Small intestine (tissue), 7 donors: ENCODE measurements around the gene ING4. TPM values are rescaled to one million over a fixed set of nuclear protein-coding genes. Genes with fewer than 3 reads are reported as not detected.
A peak's percentile ranks its signal among the peaks of the same experiment; 100 is the strongest.

Experiments used
- DNase-seq, 2 donors: peaks; one replicate each; pipeline versions ENCODE4 v3.0.0 to v3.0.0-alpha.2; 2013
- FAIRE-seq: peaks from 2 replicates; lab custom pipeline; 2012; peaks lifted over from hg19 to GRCh38; lab: Jason Lieb, UNC
- H3K27ac ChIP-seq, 3 donors: one replicate each; pipeline ENCODE4 v1.5.1; 2013; ENCODE audit warnings: low read length in 2 of 3, mild to moderate bottlenecking in 2 of 3, control low read depth in 1 of 3, inconsistent platforms in 1 of 3, low read depth in 1 of 3, moderate library complexity in 1 of 3
- H3K27me3 ChIP-seq, 3 donors: one replicate each; pipeline ENCODE4 v1.6.1; 2013; ENCODE audit warnings: low read length in 3 of 3, inconsistent platforms in 1 of 3; ENCODE audit not compliant: control insufficient read depth in 3 of 3, insufficient read depth in 3 of 3
- H3K36me3 ChIP-seq, 3 donors: one replicate each; pipeline ENCODE4 v1.6.1; 2013; ENCODE audit warnings: low read length in 3 of 3, inconsistent platforms in 1 of 3, low read depth in 1 of 3, mild to moderate bottlenecking in 1 of 3, moderate library complexity in 1 of 3; ENCODE audit not compliant: control insufficient read depth in 3 of 3, insufficient read depth in 2 of 3
- H3K4me1 ChIP-seq, 3 donors: one replicate each; pipeline ENCODE4 v1.6.1; 2013; ENCODE audit warnings: low read length in 2 of 3, inconsistent platforms in 1 of 3, low read depth in 1 of 3, mild to moderate bottlenecking in 1 of 3, moderate library complexity in 1 of 3; ENCODE audit not compliant: control insufficient read depth in 3 of 3, insufficient read depth in 2 of 3
- H3K4me3 ChIP-seq, 3 donors: one replicate each; pipeline ENCODE4 v1.5.1; 2013; ENCODE audit warnings: low read length in 3 of 3, control low read depth in 1 of 3, inconsistent platforms in 1 of 3, low read depth in 1 of 3, mild to moderate bottlenecking in 1 of 3, moderate library complexity in 1 of 3
- H3K9me3 ChIP-seq, 2 donors: one replicate each; pipeline ENCODE4 v1.6.1; 2013; ENCODE audit warnings: low read depth in 1 of 2, low read length in 1 of 2; ENCODE audit not compliant: control insufficient read depth in 2 of 2, insufficient read depth in 1 of 2
- WGBS, 3 donors: extraction: QIAGEN DNeasy Blood & Tissue Kit; methylation state at CpG; one replicate each; pipeline ENCODE4 v1.1.7; 2013; 5-methylcytosine and 5-hydroxymethylcytosine counted together
- polyA plus RNA-seq, 4 donors: library from polyadenylated mRNA; stranded (reverse) in 3 of 4; unstranded in 1 of 4; fragments of 200-250 nt in 3 of 4; fragments of 120-200 nt in 1 of 4; gene quantifications; one replicate each; pipeline versions ENCODE4 v1.2.1 to v1.2.3, GENCODE V29; 2013
- donor health status: healthy with polysubstance abuse.
- donor health status: control.
- donor health status: control.
- donor health status: Bipolar disorder and iron deficiency.
- donor health status: healthy.

The ING4 gene
- polyA plus RNA-seq, 4 donors = 29.3 to 61.0 (median 30.5) TPM

GRCh38 chr12:6672143-6672542 lies 9.2 kb upstream of the ING4 start:
- Histone ChIP-seq H3K36me3 (peaks cover 45 to 67% (median 52%) of the 10 kb centered on the region in 3 donors), H3K9me3 (no peaks in the 10 kb centered on the region), H3K4me3 (no peak overlapping the region), H3K27me3 (no peaks in the 10 kb centered on the region), H3K4me1 (no peaks in the 10 kb centered on the region), H3K27ac (no peak overlapping the region)
- DNase-seq = no peak
- 90 to 92% (median 92%) methylated on average over 17 to 18 of the region's 18 CpGs for WGBS, 3 donors
- FAIRE-seq = no peak

GRCh38 chr12:6667559-6668210 lies 4.8 kb upstream of the ING4 start:
- H3K27me3 ChIP-seq = no peaks in the 10 kb centered on the region
- peaks cover 32 to 57% (median 37%) of the 10 kb centered on the region in 3 donors for H3K36me3 ChIP-seq
- H3K9me3 ChIP-seq = no peaks in the 10 kb centered on the region
- DNase-seq (peak; percentile 46 to 54), FAIRE-seq (no peak)
- peaks cover 0 to 4% (median 0%) of the 10 kb centered on the region in 3 donors for H3K4me1 ChIP-seq
- H3K27ac ChIP-seq = no peak overlapping the region
- 64 to 77% (median 76%) methylated on average over 7 to 8 of the region's 8 CpGs for WGBS, 3 donors
- H3K4me3 ChIP-seq = no peak overlapping the region

DNA sequence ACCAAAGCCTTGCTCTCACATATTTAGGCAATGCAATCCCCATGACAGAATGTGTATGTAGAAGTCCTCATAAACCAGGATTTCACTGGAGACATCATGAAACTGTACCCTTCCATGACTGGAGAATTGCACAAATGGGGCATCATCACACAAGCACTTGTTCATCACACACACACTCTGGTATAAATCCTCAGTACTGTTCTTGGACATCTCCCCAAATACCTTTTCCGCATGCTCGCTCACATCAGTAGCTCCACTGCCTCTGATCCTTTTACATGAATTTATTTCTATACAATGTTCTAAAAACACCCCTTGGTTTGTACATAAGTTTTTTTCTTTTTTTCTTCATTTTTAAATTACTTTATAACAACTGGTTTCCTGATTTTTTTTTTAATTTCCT lies 3.3 kb upstream of the ING4 start:
- Histone ChIP-seq H3K27me3 (no peaks in the 10 kb centered on the region), H3K36me3 (peaks cover 17 to 43% (median 25%) of the 10 kb centered on the region in 3 donors)
- no peak for FAIRE-seq

GRCh38 chr12:6664902-6665301 lies 2.0 kb upstream of the ING4 start:
- Histone ChIP-seq H3K27me3 (no peaks in the 10 kb centered on the region), H3K9me3 (no peaks in the 10 kb centered on the region), H3K4me3 (no peak overlapping the region), H3K4me1 (peaks cover 0 to 10% (median 5%) of the 10 kb centered on the region in 3 donors), H3K36me3 (peaks cover 8 to 32% (median 15%) of the 10 kb centered on the region in 3 donors), H3K27ac (no peak overlapping the region)
- no peak for DNase-seq
- no peak for FAIRE-seq
- 82 to 84% (median 83%) methylated on average over 2 of the region's 2 CpGs for WGBS, 3 donors

More for the DNA sequence above, 3.3 kb upstream of the ING4 start:
- Histone ChIP-seq H3K4me3 (no peak overlapping the region), H3K27ac (no peak overlapping the region), H3K9me3 (no peaks in the 10 kb centered on the region), H3K4me1 (peaks cover 0 to 10% (median 5%) of the 10 kb centered on the region in 3 donors)
- 94 to 100% (median 96%) methylated on average over 2 of the region's 2 CpGs for WGBS, 3 donors
- DNase-seq = no peak

DNA sequence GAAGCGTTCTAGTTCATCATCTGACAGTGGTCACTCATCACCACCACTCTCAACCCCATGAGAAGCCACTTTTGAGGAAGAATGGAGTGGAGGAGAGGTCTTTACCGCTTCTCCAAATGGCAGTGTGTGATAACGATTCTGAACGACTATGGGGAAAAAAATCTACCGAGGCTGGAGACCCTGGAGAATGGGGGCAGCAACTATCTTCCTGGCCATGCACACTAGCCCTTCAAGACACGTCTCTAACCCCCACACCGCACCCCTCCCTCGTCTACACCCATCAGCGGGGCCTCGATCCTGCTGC lies 365 bp downstream of the ING4 start:
- Histone ChIP-seq H3K27ac (peak overlapping the region; percentile 34 to 78 (median 65)), H3K9me3 (no peaks in the 10 kb centered on the region), H3K27me3 (no peaks in the 10 kb centered on the region), H3K36me3 (peaks cover under 1 to 31% (median 5%) of the 10 kb centered on the region in 3 donors), H3K4me3 (peak overlapping the region; percentile 58 to 86 (median 78)), H3K4me1 (peaks cover 0 to 10% (median 5%) of the 10 kb centered on the region in 3 donors)
- WGBS, 3 donors = 0 to 1% (median 0%) methylated on average over 10 of the region's 10 CpGs
- FAIRE-seq (no peak), DNase-seq (no peak)

DNA sequence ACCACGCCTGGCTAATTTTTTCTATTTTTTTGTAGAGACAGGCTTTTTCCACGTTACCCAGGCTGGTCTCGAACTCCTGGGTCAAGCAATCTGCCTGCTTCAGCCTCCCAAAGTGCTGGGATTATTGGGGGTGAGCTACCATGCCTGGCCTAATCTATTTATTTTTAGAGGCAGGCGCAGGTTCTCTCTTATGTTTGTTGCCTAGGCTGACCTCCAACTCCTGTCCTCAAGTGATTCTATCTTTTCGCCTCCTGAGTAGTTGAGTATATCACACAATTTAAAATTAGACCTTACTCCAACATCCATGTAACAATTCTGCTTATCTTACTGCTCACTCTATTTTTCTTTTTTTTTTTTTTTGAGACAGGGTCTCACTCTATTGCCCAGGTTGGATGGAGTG lies 8.9 kb downstream of the ING4 start:
- 93 to 97% (median 95%) methylated on average over 5 of the region's 5 CpGs for WGBS, 3 donors
- H3K27ac ChIP-seq = no peak overlapping the region
- H3K9me3 ChIP-seq = no peaks in the 10 kb centered on the region
- FAIRE-seq = no peak
- H3K4me1 ChIP-seq = no peaks in the 10 kb centered on the region
- no peaks in the 10 kb centered on the region for H3K27me3 ChIP-seq
- DNase-seq = no peak
- no peak overlapping the region for H3K4me3 ChIP-seq
- peaks cover 7 to 77% (median 19%) of the 10 kb centered on the region in 3 donors for H3K36me3 ChIP-seq

GRCh38 chr12:6653342-6653741 lies 9.6 kb downstream of the ING4 start:
- WGBS, 3 donors = 95 to 100% (median 100%) methylated on average over 1 of the region's 1 CpG
- no peak for FAIRE-seq
- DNase-seq = no peak
- no peak overlapping the region for H3K27ac ChIP-seq
- H3K36me3 ChIP-seq = peaks cover 7 to 75% (median 19%) of the 10 kb centered on the region in 3 donors
- no peak overlapping the region for H3K4me3 ChIP-seq
- no peaks in the 10 kb centered on the region for H3K27me3 ChIP-seq
- H3K9me3 ChIP-seq = no peaks in the 10 kb centered on the region
- no peaks in the 10 kb centered on the region for H3K4me1 ChIP-seq

DNA sequence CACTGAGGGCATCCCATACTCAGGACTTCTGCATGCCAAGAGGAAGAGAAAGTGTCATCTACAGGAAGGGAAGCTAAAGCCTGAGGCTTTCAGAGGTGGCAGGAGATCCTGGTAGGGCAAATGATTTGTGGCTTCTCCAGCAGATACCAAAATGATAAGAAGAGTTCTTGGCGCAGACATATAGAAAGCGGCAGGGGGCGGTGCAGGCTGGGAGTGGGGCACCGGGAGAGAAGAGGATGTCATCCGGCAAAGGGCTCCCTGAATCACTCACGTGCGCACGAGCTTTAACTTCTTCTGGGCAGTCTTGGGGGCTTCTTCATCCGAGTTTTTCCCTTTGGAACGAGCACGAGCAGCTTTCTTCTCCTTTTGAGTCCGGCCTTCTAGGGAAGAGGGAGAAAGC lies 10.5 kb downstream of the ING4 start:
- H3K4me3 ChIP-seq = no peak overlapping the region
- peaks cover 7 to 73% (median 19%) of the 10 kb centered on the region in 3 donors for H3K36me3 ChIP-seq
- no peaks in the 10 kb centered on the region for H3K9me3 ChIP-seq
- 91 to 94% (median 92%) methylated on average over 11 to 12 of the region's 12 CpGs for WGBS, 3 donors
- no peaks in the 10 kb centered on the region for H3K27me3 ChIP-seq
- FAIRE-seq = no peak
- DNase-seq = no peak
- H3K27ac ChIP-seq = no peak overlapping the region
- H3K4me1 ChIP-seq = no peaks in the 10 kb centered on the region

DNA sequence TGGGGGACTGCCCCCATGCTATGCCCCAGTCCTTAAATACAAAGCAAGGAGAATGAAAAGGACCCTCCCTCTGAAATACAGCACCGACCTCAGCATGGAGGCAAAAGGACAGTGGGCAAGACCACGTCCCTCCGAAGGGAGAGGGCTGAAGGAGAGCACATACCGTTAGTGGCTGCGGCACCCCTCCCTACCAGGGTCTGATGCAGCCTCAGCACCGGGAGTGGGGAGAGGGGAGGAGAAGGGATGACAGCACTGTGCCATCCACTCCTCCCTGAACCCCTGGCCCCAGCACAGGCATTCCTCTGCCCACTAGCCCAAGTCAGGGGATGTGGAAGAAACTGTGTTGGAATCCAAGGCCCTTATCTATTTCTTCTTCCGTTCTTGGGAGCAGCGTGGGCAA lies 12.1 kb downstream of the ING4 start:
- no peak for FAIRE-seq
- peaks cover 7 to 64% (median 19%) of the 10 kb centered on the region in 3 donors for H3K36me3 ChIP-seq

More for the DNA sequence above, 12.1 kb downstream of the ING4 start:
- no peak for DNase-seq
- Histone ChIP-seq H3K9me3 (no peaks in the 10 kb centered on the region), H3K27me3 (no peaks in the 10 kb centered on the region), H3K4me1 (no peaks in the 10 kb centered on the region), H3K27ac (no peak overlapping the region), H3K4me3 (no peak overlapping the region)
- WGBS, 3 donors = 86 to 92% (median 90%) methylated on average over 8 of the region's 8 CpGs
